Chondrocyte (in vitro differentiated cells): ENCODE results near the gene KRT33B. TPM values are rescaled to one million over a fixed set of nuclear protein-coding genes. Genes with fewer than 3 reads are reported as not detected.

ENCODE experiments used
- DNase-seq: peaks from one replicate; pipeline ENCODE4 v3.0.0; 2021; ENCODE audit warnings: mixed read lengths, low spot score
- H3K27ac Mint-ChIP-seq: one replicate; pipeline ENCODE4 v1.8.0; 2021; ENCODE audit warnings: mild to moderate bottlenecking, moderate library complexity, mixed read lengths; ENCODE audit not compliant: unreplicated experiment
- H3K27me3 Mint-ChIP-seq: 2 replicates; pipeline ENCODE4 v1.8.0; 2021; ENCODE audit warnings: low read depth, mixed read lengths
- H3K36me3 Mint-ChIP-seq: 2 replicates; pipeline ENCODE4 v1.8.0; 2021; ENCODE audit warnings: low read depth, mixed read lengths
- H3K4me1 Mint-ChIP-seq: 2 replicates; pipeline ENCODE4 v1.8.0; 2021; ENCODE audit warnings: low read depth, mild to moderate bottlenecking, mixed read lengths
- H3K4me3 Mint-ChIP-seq: one replicate; pipeline ENCODE4 v1.8.0; 2021; ENCODE audit warnings: mild to moderate bottlenecking, moderate library complexity, mixed read lengths; ENCODE audit not compliant: unreplicated experiment
- H3K9me3 Mint-ChIP-seq: 2 replicates; pipeline ENCODE4 v1.8.0; 2021; ENCODE audit warnings: low read depth, mixed read lengths
- CTCF ChIP-seq: fragments of 200-600 bp; sonication (generic); IDR thresholded peaks from 2 replicates; pipeline ENCODE4 v1.5.0; 2021; ENCODE audit warnings: antibody characterized with exemption, mild to moderate bottlenecking, moderate library complexity
- total RNA-seq: library from RNA; stranded (reverse); gene quantifications from 3 replicates; pipeline ENCODE4 v1.2.1, GENCODE V29; 2021

The KRT33B gene
- total RNA-seq, 1 donor from 2014 or later = not detected

DNA sequence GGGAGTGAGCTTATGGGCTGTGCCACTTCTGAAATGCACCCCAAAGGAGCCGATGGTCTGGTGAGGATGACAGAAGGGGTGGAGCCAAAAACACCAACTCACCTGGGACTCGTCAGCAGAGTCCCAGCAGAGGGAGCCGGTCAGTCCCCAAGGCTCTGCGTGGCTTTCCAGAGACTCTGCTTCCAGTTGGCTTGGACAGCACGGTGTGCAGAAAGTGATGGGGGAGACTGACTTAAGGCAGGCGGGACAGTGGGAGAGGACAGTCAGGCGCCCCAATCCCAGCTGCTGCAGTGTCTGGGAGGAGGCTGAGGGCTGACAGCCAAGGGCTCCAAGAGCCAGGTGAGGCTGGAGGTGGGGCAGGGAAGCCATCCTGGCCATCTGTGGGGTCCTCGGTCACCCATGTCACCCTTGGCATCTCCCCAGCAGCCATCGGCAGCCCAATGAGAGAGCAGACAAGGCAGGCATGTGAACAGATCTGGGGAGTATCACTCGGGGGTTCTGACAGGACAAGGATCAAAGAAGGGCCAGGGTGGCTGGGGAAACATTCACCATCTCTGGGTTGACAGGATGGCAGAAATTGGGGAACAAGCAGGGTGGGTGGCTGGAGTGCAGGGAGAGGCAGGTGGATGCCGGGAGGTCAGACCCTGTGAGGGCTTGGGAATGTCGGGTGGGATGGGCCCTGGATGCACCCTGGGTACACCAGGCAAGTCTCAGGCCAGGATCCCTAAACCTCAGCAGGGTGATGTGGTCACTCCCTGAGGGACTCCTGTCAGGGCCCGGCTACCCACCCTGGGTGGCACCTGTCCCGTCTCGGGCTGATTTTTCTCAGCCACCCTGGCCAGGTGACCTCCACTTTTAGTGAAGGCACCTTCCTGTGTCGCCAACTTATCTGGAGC is 45.2 kb downstream of the KRT33B start:
- peak; percentile 55 for TF ChIP-seq CTCF
- Mint-ChIP-seq H3K36me3 (no peaks in the 10 kb centered on the region), H3K4me1 (peaks cover 6% of the 10 kb centered on the region), H3K27ac (no peak overlapping the region), H3K9me3 (peaks cover 7% of the 10 kb centered on the region), H3K27me3 (peaks cover 2% of the 10 kb centered on the region), H3K4me3 (no peak overlapping the region)
- no peak for DNase-seq

DNA sequence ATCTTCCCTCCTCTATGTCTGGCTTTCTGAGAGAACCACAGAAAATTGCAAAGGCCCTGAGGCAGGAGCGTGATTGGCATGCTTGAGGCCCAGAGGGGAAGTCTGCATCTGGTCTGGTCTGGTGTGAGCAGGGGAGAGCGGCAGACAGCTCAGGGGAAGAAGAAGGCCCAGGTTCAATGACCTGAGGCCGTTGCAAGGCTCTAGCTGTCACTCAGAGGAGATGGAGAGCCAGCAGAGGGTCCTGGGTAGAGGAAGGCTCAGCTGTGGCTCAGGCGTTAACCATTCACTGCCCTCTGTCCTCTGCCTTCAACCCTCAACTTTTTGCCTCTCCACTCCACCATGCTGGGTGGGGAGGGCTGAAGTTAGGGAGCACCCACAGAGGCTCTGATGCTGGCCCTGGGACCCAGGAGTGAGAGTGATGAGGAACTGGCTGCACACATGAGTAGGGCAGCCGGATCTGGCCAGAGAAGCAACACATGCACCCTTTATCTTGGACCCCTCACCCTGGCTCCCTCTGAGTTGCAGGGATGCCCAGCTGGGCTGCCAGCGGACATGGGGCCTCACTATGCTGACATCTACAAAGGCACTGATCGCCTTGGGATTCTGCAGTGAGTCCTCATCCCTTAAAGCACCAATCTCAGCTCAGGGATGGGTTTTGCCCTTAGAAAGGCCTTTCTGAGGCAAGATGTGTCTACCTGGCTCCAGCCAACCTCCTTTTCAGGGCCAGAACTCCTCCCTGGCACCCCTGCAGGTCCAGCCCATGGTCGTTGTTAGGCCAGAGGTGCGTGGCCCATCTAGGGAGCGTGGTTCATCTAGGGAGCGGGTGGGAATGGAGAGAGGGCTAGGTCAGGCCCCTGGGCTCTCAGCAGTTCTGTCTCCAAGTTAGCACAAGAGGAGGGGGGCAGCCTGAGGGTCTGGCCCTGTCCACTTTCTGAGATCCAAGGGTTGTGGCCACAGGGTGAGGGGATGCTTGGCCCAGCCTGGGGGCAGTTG is 46.4 kb downstream of the KRT33B start:
- H3K27me3 Mint-ChIP-seq = peaks cover 2% of the 10 kb centered on the region
- H3K36me3 Mint-ChIP-seq = peaks cover 3% of the 10 kb centered on the region
- no peak overlapping the region for H3K27ac Mint-ChIP-seq
- DNase-seq = no peak
- peaks cover 6% of the 10 kb centered on the region for H3K4me1 Mint-ChIP-seq
- no peak overlapping the region for H3K4me3 Mint-ChIP-seq
- H3K9me3 Mint-ChIP-seq = peaks cover 12% of the 10 kb centered on the region
- no peak for TF ChIP-seq CTCF

DNA sequence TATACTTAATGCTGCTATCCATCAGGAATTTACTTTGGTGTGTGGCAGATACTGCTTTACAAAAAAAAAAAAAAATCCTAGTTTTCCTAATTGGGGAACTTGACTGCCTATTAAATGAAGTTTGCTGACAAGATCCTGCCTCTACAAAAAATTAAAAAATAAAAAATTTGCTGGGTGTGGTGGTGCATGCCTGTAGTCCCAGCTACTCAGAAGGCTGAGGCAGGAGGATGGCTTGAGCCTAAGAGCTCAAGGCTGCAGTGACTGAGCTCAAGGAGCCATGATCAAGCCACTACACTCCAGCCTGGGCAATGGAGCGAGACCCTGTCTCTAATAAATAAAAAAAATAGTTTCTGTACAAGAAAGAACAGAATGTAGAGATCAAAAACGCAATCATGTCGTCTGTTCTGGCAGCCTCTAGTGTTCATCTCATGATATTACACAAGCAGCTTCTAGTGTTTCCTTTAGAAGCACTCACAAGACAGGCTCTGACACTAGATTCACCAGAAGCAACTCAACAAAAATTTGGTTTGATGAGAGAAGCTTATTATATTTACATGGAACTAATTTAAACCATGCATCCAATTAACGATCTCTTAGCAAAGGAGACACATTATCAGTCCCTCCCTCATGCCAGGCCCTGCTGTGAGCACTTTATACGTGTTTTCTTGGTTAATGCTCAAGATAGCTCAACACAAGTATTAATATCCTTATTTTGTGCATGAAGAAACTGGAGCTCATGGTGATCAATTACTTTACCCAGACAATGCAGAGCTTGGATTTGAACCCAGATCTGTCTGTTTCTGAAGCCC is 47.3 kb downstream of the KRT33B start:
- DNase-seq = no peak
- H3K36me3 Mint-ChIP-seq = peaks cover 3% of the 10 kb centered on the region
- peaks cover 12% of the 10 kb centered on the region for H3K9me3 Mint-ChIP-seq
- peaks cover 6% of the 10 kb centered on the region for H3K4me1 Mint-ChIP-seq
- TF ChIP-seq CTCF = peak; percentile 92
- no peak overlapping the region for H3K27ac Mint-ChIP-seq
- H3K27me3 Mint-ChIP-seq = peaks cover 2% of the 10 kb centered on the region
- H3K4me3 Mint-ChIP-seq = no peak overlapping the region

GRCh38 chr17:41318231-41318630 is 51.4 kb downstream of the KRT33B start:
- Mint-ChIP-seq H3K9me3 (peaks cover 12% of the 10 kb centered on the region), H3K4me3 (no peak overlapping the region), H3K27ac (no peak overlapping the region), H3K4me1 (peaks cover 6% of the 10 kb centered on the region), H3K27me3 (peaks cover 8% of the 10 kb centered on the region), H3K36me3 (peaks cover 3% of the 10 kb centered on the region)
- DNase-seq = no peak
- no peak for TF ChIP-seq CTCF
